ENCODE data around the gene DDX20.

- no peak for TF ChIP-seq CTCF (IDR thresholded peaks at IDR 0.05)
- no peak for TF ChIP-seq POLR2AphosphoS5 (IDR thresholded peaks at IDR 0.05)
- no peak for TF ChIP-seq POLR2A (IDR thresholded peaks at IDR 0.05)
Observed at GRCh38 chr1:111793923-111794322, 38.2 kb downstream of the DDX20 start.
